ENCODE data around the gene DRAM2.
"Not testable (repeated sequence)": the region's sequence is repeated elsewhere in the genome, so short reads cannot be mapped to it uniquely, and the experiment has no call there.

DRAM2 gene

GRCh38 chr1:111079329-111079728 lies 60.6 kb downstream of the DRAM2 start:
- not testable (repeated sequence) for H3K27ac ChIP-seq (ENCODE audit: low read depth, low read length); H3K27me3 ChIP-seq (ENCODE audit: insufficient read depth, low read length); H3K36me3 ChIP-seq (ENCODE audit: insufficient read depth, low read length); H2AFZ ChIP-seq (ENCODE audit: low read length, unreplicated experiment); H3K79me2 ChIP-seq (ENCODE audit: control insufficient read depth, insufficient read depth, low read length, unreplicated experiment); H3K4me3 ChIP-seq (ENCODE audit: low read depth, low read length)
- peaks cover 20% of the 10 kb centered on the region for H3K4me1 ChIP-seq (ENCODE audit: control insufficient read depth, insufficient read depth, low read length, unreplicated experiment)

- not testable (repeated sequence) for H3K79me2 ChIP-seq (ENCODE audit: control insufficient read depth, insufficient read depth, low read length, unreplicated experiment); H3K36me3 ChIP-seq (ENCODE audit: insufficient read depth, low read length); H3K27me3 ChIP-seq (ENCODE audit: insufficient read depth, low read length); H3K27ac ChIP-seq (ENCODE audit: low read depth, low read length); H3K4me3 ChIP-seq (ENCODE audit: low read depth, low read length); H2AFZ ChIP-seq (ENCODE audit: low read length, unreplicated experiment); H3K4me1 ChIP-seq (ENCODE audit: control insufficient read depth, insufficient read depth, low read length, unreplicated experiment)
Measured at GRCh38 chr1:111077312-111077711, 62.6 kb downstream of the DRAM2 start.
